ENCODE data around the gene ZNF831.

ZNF831 gene

DNA sequence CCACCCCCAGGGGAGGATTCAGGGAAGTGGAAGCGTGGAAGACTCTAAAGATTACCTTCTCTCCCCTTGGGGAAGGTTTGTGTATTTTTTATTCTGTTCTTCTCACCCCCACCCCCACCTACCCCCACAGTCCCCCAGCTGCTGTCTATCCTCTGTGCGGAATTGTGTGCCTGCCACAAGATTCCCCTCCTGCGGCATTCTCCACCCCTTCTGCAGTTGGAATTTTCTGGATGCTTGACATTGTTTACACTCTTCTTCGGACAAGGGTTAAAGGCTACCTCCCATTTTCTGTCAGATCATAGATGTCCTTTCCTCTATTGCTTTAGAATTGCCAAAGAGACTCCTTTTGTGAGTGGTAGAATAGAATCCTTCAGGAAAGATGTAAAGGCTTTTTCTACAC is 76.4 kb downstream of the ZNF831 start:
- Histone ChIP-seq H3K4me3 (ENCODE audit: low read depth in 1 of 2, low read length in 2 of 2) (no peak overlapping the region), H4K20me1 (ENCODE audit: insufficient read depth, low read length) (no peaks in the 10 kb centered on the region), H3K4me1 (ENCODE audit: insufficient read depth, low read length) (no peaks in the 10 kb centered on the region), H3K27ac (ENCODE audit: low read length) (no peak overlapping the region), H3K9ac (ENCODE audit: low read depth, low read length) (no peak overlapping the region), H3K79me2 (ENCODE audit: insufficient read depth, low read length) (no peaks in the 10 kb centered on the region), H3K4me2 (ENCODE audit: insufficient read depth, low read length) (no peak overlapping the region), H3K36me3 (ENCODE audit: insufficient read depth, low read length) (no peaks in the 10 kb centered on the region), H3K9me3 (ENCODE audit: insufficient read depth, low read length, severe bottlenecking) (no peaks in the 10 kb centered on the region), H3K27me3 (ENCODE audit: insufficient read depth, low read length, poor library complexity) (peaks cover 34% of the 10 kb centered on the region), H2AFZ (ENCODE audit: low read depth, low read length) (no peak overlapping the region)
- ATAC-seq (ENCODE audit: insufficient read depth, low read depth), result no peak
- no peak for TF ChIP-seq EZH2 (IDR thresholded peaks at IDR 0.05; ENCODE audit: borderline replicate concordance, low read depth, low read length, severe bottlenecking)
- TF ChIP-seq, protein P1, sequence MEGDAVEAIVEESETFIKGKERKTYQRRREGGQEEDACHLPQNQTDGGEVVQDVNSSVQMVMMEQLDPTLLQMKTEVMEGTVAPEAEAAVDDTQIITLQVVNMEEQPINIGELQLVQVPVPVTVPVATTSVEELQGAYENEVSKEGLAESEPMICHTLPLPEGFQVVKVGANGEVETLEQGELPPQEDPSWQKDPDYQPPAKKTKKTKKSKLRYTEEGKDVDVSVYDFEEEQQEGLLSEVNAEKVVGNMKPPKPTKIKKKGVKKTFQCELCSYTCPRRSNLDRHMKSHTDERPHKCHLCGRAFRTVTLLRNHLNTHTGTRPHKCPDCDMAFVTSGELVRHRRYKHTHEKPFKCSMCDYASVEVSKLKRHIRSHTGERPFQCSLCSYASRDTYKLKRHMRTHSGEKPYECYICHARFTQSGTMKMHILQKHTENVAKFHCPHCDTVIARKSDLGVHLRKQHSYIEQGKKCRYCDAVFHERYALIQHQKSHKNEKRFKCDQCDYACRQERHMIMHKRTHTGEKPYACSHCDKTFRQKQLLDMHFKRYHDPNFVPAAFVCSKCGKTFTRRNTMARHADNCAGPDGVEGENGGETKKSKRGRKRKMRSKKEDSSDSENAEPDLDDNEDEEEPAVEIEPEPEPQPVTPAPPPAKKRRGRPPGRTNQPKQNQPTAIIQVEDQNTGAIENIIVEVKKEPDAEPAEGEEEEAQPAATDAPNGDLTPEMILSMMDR (IDR thresholded peaks at IDR 0.05; ENCODE audit: borderline replicate concordance, extremely low read depth, low read length, poor library complexity, severe bottlenecking), result no peak
- no peak for DNase-seq

DNA sequence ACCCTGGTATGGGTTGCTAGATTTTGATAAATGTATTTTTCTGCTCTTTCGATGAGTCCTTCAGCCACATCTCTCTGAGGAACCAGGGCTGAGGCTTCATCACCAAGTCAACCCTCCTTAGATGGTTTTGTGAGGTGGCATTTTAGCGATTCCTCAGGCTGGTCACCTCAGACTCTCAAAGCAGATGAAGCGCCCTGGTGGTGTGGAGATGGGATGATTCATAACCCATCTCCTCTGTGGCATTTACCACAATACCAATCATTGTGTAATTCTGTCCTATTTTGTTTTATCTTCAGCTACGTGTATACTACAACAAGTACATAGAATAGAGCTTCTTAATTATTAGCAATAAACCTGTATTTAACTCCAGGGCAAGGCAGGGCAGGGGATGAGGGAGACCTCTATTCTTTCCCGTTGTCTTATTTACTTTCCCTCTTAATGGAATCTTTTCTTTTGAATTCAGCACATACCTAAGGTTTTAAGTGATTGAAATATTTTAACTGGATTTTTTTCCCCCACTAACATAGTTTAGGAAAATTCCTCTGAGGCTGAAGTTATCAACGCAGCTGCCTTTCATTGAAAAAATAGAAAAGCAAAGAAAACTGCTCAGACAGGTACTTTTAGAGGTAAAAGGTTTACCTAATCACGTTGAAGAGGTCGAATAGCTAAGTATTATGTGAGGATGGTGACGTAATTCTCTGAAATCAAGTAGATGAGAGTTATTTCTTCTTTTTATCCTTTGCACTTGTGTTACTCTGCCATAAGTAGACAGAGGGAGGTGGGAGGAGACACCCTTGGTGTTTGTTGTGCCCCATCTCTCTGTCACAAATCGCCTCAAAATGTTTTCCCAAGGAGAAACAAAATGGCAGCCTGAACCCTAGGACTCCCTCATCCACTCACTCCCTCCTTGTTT is 79.3 kb downstream of the ZNF831 start:
- Histone ChIP-seq H3K4me3 (ENCODE audit: low read depth in 1 of 2, low read length in 2 of 2) (no peak overlapping the region), H3K36me3 (ENCODE audit: insufficient read depth, low read length) (no peaks in the 10 kb centered on the region), H3K9me3 (ENCODE audit: insufficient read depth, low read length, severe bottlenecking) (no peaks in the 10 kb centered on the region), H3K9ac (ENCODE audit: low read depth, low read length) (no peak overlapping the region), H3K27me3 (ENCODE audit: insufficient read depth, low read length, poor library complexity) (peaks cover 52% of the 10 kb centered on the region), H2AFZ (ENCODE audit: low read depth, low read length) (no peak overlapping the region), H3K4me2 (ENCODE audit: insufficient read depth, low read length) (no peak overlapping the region), H4K20me1 (ENCODE audit: insufficient read depth, low read length) (no peaks in the 10 kb centered on the region; the same call in 1 of the 2 replicates), H3K4me1 (ENCODE audit: insufficient read depth, low read length) (no peaks in the 10 kb centered on the region), H3K79me2 (ENCODE audit: insufficient read depth, low read length) (no peaks in the 10 kb centered on the region), H3K27ac (ENCODE audit: low read length) (no peak overlapping the region)
- no peak for ATAC-seq (ENCODE audit: insufficient read depth, low read depth)
- TF ChIP-seq, protein P1 (IDR thresholded peaks at IDR 0.05; ENCODE audit: borderline replicate concordance, extremely low read depth, low read length, poor library complexity, severe bottlenecking), result no peak
- no peak for TF ChIP-seq EZH2 (IDR thresholded peaks at IDR 0.05; ENCODE audit: borderline replicate concordance, low read depth, low read length, severe bottlenecking)
- DNase-seq, result no peak

DNA sequence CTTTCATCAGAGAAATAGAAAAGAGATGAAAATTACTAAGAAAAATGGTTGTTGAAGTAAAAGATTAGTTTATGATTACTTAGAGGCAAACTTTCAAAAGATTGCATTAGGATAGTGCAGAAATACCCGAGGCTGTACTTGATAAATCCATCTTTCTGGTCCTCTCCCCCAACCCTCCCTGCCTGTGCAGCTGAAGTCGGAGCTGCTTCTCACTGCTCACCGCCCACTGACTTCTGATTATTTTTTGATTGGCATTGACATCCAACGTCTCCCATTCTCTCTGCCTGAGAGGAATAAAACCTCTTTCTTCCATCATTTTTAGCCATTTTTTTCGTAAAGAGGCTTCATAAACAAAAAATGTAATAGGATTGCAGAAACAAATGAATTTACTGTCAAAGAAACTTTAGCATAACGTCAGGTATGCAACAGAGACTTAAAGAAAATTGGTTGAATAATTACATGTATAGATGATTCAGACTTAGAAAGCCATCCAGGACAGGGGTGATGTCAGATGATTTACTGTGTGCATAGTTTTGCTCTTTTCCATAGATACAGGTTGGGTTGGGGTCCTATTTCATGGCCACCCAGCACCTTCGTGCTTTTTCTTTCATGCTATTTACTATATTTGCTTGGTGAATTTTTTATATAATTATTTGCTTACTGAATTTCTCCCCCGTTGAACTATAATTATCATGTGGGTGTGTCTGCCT is 83.2 kb downstream of the ZNF831 start:
- Histone ChIP-seq H3K27me3 (ENCODE audit: insufficient read depth, low read length, poor library complexity) (peaks cover 54% of the 10 kb centered on the region), H3K4me1 (ENCODE audit: insufficient read depth, low read length) (no peaks in the 10 kb centered on the region), H3K9ac (ENCODE audit: low read depth, low read length) (no peak overlapping the region), H3K9me3 (ENCODE audit: insufficient read depth, low read length, severe bottlenecking) (no peaks in the 10 kb centered on the region), H3K4me3 (ENCODE audit: low read depth in 1 of 2, low read length in 2 of 2) (no peak overlapping the region), H4K20me1 (ENCODE audit: insufficient read depth, low read length) (no peaks in the 10 kb centered on the region; the same call in 1 of the 2 replicates), H3K27ac (ENCODE audit: low read length) (no peak overlapping the region), H2AFZ (ENCODE audit: low read depth, low read length) (no peak overlapping the region), H3K36me3 (ENCODE audit: insufficient read depth, low read length) (no peaks in the 10 kb centered on the region), H3K4me2 (ENCODE audit: insufficient read depth, low read length) (no peak overlapping the region), H3K79me2 (ENCODE audit: insufficient read depth, low read length) (no peaks in the 10 kb centered on the region)
- TF ChIP-seq, protein P1 (IDR thresholded peaks at IDR 0.05; ENCODE audit: borderline replicate concordance, extremely low read depth, low read length, poor library complexity, severe bottlenecking), result no peak
- no peak for TF ChIP-seq EZH2 (IDR thresholded peaks at IDR 0.05; ENCODE audit: borderline replicate concordance, low read depth, low read length, severe bottlenecking)
- DNase-seq (no peak), ATAC-seq (ENCODE audit: insufficient read depth, low read depth) (no peak)
